GM13977 (cell line): ENCODE measurements around the gene KRTAP5-1.

Source experiments
- DNase-seq: peaks from one replicate; pipeline ENCODE4 v3.0.0; 2012; ENCODE audit warnings: low spot score
- in situ Hi-C: fragments of 300-500 bp; cut with MboI; formaldehyde crosslinking; loops from one replicate; pipeline ENCODE4 v1.12.0; 2022; ENCODE audit warnings: low sequenced_read_pairs, low pct_unique_long_range_greater_than_20kb, mixed read lengths, inconsistent platforms; ENCODE audit not compliant: unreplicated experiment
- TF ChIP-seq, protein P1 (sequence below): IDR thresholded peaks from 2 replicates; pipeline ENCODE4 v1.5.1; 2012; ENCODE audit warnings: mild to moderate bottlenecking, control low read depth; ENCODE audit not compliant: insufficient read depth; ENCODE audit errors: extremely low read depth, missing control alignments

KRTAP5-1 gene

GRCh38 chr11:1540074-1540473, 45.0 kb downstream of the KRTAP5-1 start:
- DNase-seq = no peak
- TF ChIP-seq, protein P1, sequence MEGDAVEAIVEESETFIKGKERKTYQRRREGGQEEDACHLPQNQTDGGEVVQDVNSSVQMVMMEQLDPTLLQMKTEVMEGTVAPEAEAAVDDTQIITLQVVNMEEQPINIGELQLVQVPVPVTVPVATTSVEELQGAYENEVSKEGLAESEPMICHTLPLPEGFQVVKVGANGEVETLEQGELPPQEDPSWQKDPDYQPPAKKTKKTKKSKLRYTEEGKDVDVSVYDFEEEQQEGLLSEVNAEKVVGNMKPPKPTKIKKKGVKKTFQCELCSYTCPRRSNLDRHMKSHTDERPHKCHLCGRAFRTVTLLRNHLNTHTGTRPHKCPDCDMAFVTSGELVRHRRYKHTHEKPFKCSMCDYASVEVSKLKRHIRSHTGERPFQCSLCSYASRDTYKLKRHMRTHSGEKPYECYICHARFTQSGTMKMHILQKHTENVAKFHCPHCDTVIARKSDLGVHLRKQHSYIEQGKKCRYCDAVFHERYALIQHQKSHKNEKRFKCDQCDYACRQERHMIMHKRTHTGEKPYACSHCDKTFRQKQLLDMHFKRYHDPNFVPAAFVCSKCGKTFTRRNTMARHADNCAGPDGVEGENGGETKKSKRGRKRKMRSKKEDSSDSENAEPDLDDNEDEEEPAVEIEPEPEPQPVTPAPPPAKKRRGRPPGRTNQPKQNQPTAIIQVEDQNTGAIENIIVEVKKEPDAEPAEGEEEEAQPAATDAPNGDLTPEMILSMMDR = no peak
- in situ Hi-C loops = no loop called here

- in situ Hi-C loops = no loop called here
- TF ChIP-seq, protein P1 = no peak
- no peak for DNase-seq
Observed at GRCh38 chr11:1538153-1538552, 46.9 kb downstream of the KRTAP5-1 start.

GRCh38 chr11:1536065-1536843, 48.8 kb downstream of the KRTAP5-1 start:
- in situ Hi-C loops = no loop called here
- TF ChIP-seq, protein P1 = no peak
- no peak for DNase-seq

DNA sequence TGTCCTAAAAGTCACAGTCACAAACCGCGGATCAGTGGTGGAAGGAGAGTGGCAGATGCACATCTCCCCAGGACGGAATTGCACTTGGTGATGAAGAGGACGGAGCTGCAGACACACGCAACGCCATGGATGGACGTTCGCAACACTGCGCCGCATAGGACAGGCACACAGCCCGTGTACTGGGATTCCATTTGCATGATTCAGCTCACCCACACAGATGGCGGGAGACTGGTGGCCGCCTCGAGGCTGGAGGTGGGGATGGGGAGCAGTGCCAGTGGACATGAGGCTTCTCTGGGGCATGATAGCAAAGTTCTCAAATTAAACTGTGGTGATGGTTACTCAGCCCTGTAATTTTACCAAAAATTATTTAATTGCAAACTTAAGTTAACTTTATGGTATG, 50.4 kb downstream of the KRTAP5-1 start:
- in situ Hi-C loops = no loop called here
- TF ChIP-seq, protein P1 = no peak
- no peak for DNase-seq
